Activated CD8-positive, alpha-beta memory T cell treated with anti-CD3 and anti-CD28 coated beads, Interleukin-2, amount 10 ng/mL, durations not matched to agents 7 days and 5 days (primary cell): ENCODE results near the gene SLC23A2. TPM values are rescaled to one million over a fixed set of nuclear protein-coding genes. Genes with fewer than 3 reads are reported as not detected.
"Not testable (repeated sequence)": the region's sequence is repeated elsewhere in the genome, so short reads cannot be mapped to it uniquely, and the experiment has no call there.

Experiments
- ATAC-seq: fragments of 150-1000 bp; cut with Tn5 transposase; one replicate; pipeline ENCODE4 v1.10.0; 2021; ENCODE audit warnings: moderate library complexity
- CTCF ChIA-PET: fragments of 350-600 bp; sonication (Branson Sonifier 250); formaldehyde crosslinking; loops from one replicate; lab custom pipeline; 2021; ENCODE audit warnings: antibody characterized with exemption; lab: Charles Lee
- DNase-seq: peaks from one replicate; pipeline ENCODE4 v3.0.0-alpha.2; 2020
- H3K27ac Mint-ChIP-seq: one replicate; pipeline ENCODE4 v1.8.0; 2021; ENCODE audit warnings: mild to moderate bottlenecking, mixed read lengths
- H3K27me3 Mint-ChIP-seq: one replicate; pipeline ENCODE4 v1.8.0; 2021; ENCODE audit warnings: mixed read lengths
- H3K36me3 Mint-ChIP-seq: one replicate; pipeline ENCODE4 v1.8.0; 2021; ENCODE audit warnings: mild to moderate bottlenecking, mixed read lengths
- H3K4me1 Mint-ChIP-seq: one replicate; pipeline ENCODE4 v1.8.0; 2021; ENCODE audit warnings: mixed read lengths
- H3K4me3 Mint-ChIP-seq: one replicate; pipeline ENCODE4 v1.8.0; 2021; ENCODE audit warnings: mild to moderate bottlenecking, moderate library complexity, mixed read lengths
- H3K9me3 Mint-ChIP-seq: one replicate; pipeline ENCODE4 v1.8.0; 2022; ENCODE audit warnings: low read depth, mixed read lengths
- total RNA-seq, 2 experiments: library from RNA; stranded (reverse); gene quantifications; one replicate each; pipeline ENCODE4 v1.2.3, GENCODE V29; 2021

The SLC23A2 gene
- total RNA-seq, 2 experiments from 2014 or later = 16.1 to 16.5 TPM

GRCh38 chr20:4881006-4881730, 120.1 kb downstream of the SLC23A2 start:
- H3K27ac Mint-ChIP-seq = no peak overlapping the region
- CTCF ChIA-PET = interaction anchor here (0.9 kb wide), 1 partner anchor 12 kb away, joined by 4 read pairs; no protein-coding TSS in a partner anchor
- H3K4me1 Mint-ChIP-seq = peaks cover 22% of the 10 kb centered on the region
- peaks cover 2% of the 10 kb centered on the region for H3K36me3 Mint-ChIP-seq
- no peaks in the 10 kb centered on the region for H3K27me3 Mint-ChIP-seq
- DNase-seq (no peak), ATAC-seq (no peak)
- no peaks in the 10 kb centered on the region for H3K9me3 Mint-ChIP-seq
- H3K4me3 Mint-ChIP-seq = no peak overlapping the region

GRCh38 chr20:4880051-4880450, 121.3 kb downstream of the SLC23A2 start:
- no peak overlapping the region for H3K27ac Mint-ChIP-seq
- H3K9me3 Mint-ChIP-seq = no peaks in the 10 kb centered on the region
- CTCF ChIA-PET = interaction anchor here (0.9 kb wide), 1 partner anchor 11 kb away, joined by 4 read pairs; no protein-coding TSS in a partner anchor
- no peak overlapping the region for H3K4me3 Mint-ChIP-seq
- ATAC-seq (no peak), DNase-seq (no peak)
- peaks cover 2% of the 10 kb centered on the region for H3K36me3 Mint-ChIP-seq
- H3K4me1 Mint-ChIP-seq = peaks cover 15% of the 10 kb centered on the region
- H3K27me3 Mint-ChIP-seq = no peaks in the 10 kb centered on the region

- H3K9me3 Mint-ChIP-seq, H3K36me3 Mint-ChIP-seq, H3K4me3 Mint-ChIP-seq, H3K27ac Mint-ChIP-seq, DNase-seq, CTCF ChIA-PET, ATAC-seq, H3K27me3 Mint-ChIP-seq: not testable (repeated sequence)
- peaks cover 15% of the 10 kb centered on the region for H3K4me1 Mint-ChIP-seq
Measured at GRCh38 chr20:4878099-4878498, 123.2 kb downstream of the SLC23A2 start.

- H3K36me3 Mint-ChIP-seq = peaks cover 2% of the 10 kb centered on the region
- CTCF ChIA-PET = interaction anchor here (1.0 kb wide), 1 partner anchor 117 kb away, joined by 3 read pairs; no protein-coding TSS in a partner anchor
- DNase-seq = no peak
- no peaks in the 10 kb centered on the region for H3K9me3 Mint-ChIP-seq
- ATAC-seq = no peak
- H3K4me1 Mint-ChIP-seq = peaks cover 13% of the 10 kb centered on the region
- no peak overlapping the region for H3K27ac Mint-ChIP-seq
- no peaks in the 10 kb centered on the region for H3K27me3 Mint-ChIP-seq
- no peak overlapping the region for H3K4me3 Mint-ChIP-seq
Measured at GRCh38 chr20:4876731-4877130, 124.6 kb downstream of the SLC23A2 start.

- DNase-seq (no peak), ATAC-seq (no peak)
- peaks cover 2% of the 10 kb centered on the region for H3K36me3 Mint-ChIP-seq
- no peak overlapping the region for H3K27ac Mint-ChIP-seq
- no peak overlapping the region for H3K4me3 Mint-ChIP-seq
- no peaks in the 10 kb centered on the region for H3K27me3 Mint-ChIP-seq
- H3K9me3 Mint-ChIP-seq = no peaks in the 10 kb centered on the region
- H3K4me1 Mint-ChIP-seq = peaks cover 8% of the 10 kb centered on the region
- CTCF ChIA-PET = no interaction called here
Measured at GRCh38 chr20:4876301-4876700, 125.0 kb downstream of the SLC23A2 start.

- ATAC-seq = no peak
- CTCF ChIA-PET = no interaction called here
- peaks cover 2% of the 10 kb centered on the region for H3K36me3 Mint-ChIP-seq
Measured at GRCh38 chr20:4875578-4876067, 125.7 kb downstream of the SLC23A2 start.

GRCh38 chr20:4873396-4873795, 127.9 kb downstream of the SLC23A2 start:
- H3K4me3 Mint-ChIP-seq = no peak overlapping the region
- no peak for ATAC-seq
- H3K27ac Mint-ChIP-seq = no peak overlapping the region
- no peak for DNase-seq
- peaks cover 2% of the 10 kb centered on the region for H3K4me1 Mint-ChIP-seq
- peaks cover 2% of the 10 kb centered on the region for H3K36me3 Mint-ChIP-seq
- H3K27me3 Mint-ChIP-seq = no peaks in the 10 kb centered on the region
- CTCF ChIA-PET = no interaction called here
- no peaks in the 10 kb centered on the region for H3K9me3 Mint-ChIP-seq

More at GRCh38 chr20:4875578-4876067, 125.7 kb downstream of the SLC23A2 start:
- H3K9me3 Mint-ChIP-seq = no peaks in the 10 kb centered on the region
- no peak for DNase-seq
- no peak overlapping the region for H3K27ac Mint-ChIP-seq
- H3K4me3 Mint-ChIP-seq = no peak overlapping the region
- H3K27me3 Mint-ChIP-seq = no peaks in the 10 kb centered on the region
- peaks cover 8% of the 10 kb centered on the region for H3K4me1 Mint-ChIP-seq

GRCh38 chr20:4871486-4871885, 129.8 kb downstream of the SLC23A2 start:
- no peak overlapping the region for H3K4me3 Mint-ChIP-seq
- H3K9me3 Mint-ChIP-seq = no peaks in the 10 kb centered on the region
- DNase-seq (no peak), ATAC-seq (no peak)
- H3K36me3 Mint-ChIP-seq = peaks cover 8% of the 10 kb centered on the region
- CTCF ChIA-PET = no interaction called here
- H3K27ac Mint-ChIP-seq = no peak overlapping the region
- no peaks in the 10 kb centered on the region for H3K27me3 Mint-ChIP-seq
- peaks cover 2% of the 10 kb centered on the region for H3K4me1 Mint-ChIP-seq

GRCh38 chr20:4870906-4871305, 130.4 kb downstream of the SLC23A2 start:
- Mint-ChIP-seq H3K27me3 (no peaks in the 10 kb centered on the region), H3K4me3 (no peak overlapping the region), H3K27ac (no peak overlapping the region), H3K36me3 (peaks cover 8% of the 10 kb centered on the region), H3K4me1 (peaks cover 2% of the 10 kb centered on the region), H3K9me3 (no peaks in the 10 kb centered on the region)
- DNase-seq (no peak), ATAC-seq (no peak)
- CTCF ChIA-PET = no interaction called here

- Mint-ChIP-seq H3K4me3 (no peak overlapping the region), H3K36me3 (peaks cover 8% of the 10 kb centered on the region), H3K27ac (no peak overlapping the region), H3K9me3 (no peaks in the 10 kb centered on the region), H3K27me3 (no peaks in the 10 kb centered on the region), H3K4me1 (peaks cover 2% of the 10 kb centered on the region)
- DNase-seq = no peak
- CTCF ChIA-PET = interaction anchor here (1.1 to 1.4 kb wide), 3 partner anchors 11 to 80 kb away, joined by 3 to 6 read pairs (median 4); no protein-coding TSS in a partner anchor
- no peak for ATAC-seq
Measured at GRCh38 chr20:4869290-4870193, 131.8 kb downstream of the SLC23A2 start.

GRCh38 chr20:4867051-4867450, 134.3 kb downstream of the SLC23A2 start:
- Mint-ChIP-seq H3K4me3 (no peak overlapping the region), H3K4me1 (peaks cover 2% of the 10 kb centered on the region), H3K27ac (no peak overlapping the region), H3K36me3 (peaks cover 7% of the 10 kb centered on the region), H3K9me3 (no peaks in the 10 kb centered on the region), H3K27me3 (no peaks in the 10 kb centered on the region)
- no peak for ATAC-seq
- DNase-seq = no peak
- CTCF ChIA-PET = no interaction called here

GRCh38 chr20:4866429-4866828, 134.9 kb downstream of the SLC23A2 start:
- no peaks in the 10 kb centered on the region for H3K27me3 Mint-ChIP-seq
- CTCF ChIA-PET = no interaction called here
- no peak overlapping the region for H3K27ac Mint-ChIP-seq
- ATAC-seq (no peak), DNase-seq (no peak)
- no peak overlapping the region for H3K4me3 Mint-ChIP-seq
- H3K36me3 Mint-ChIP-seq = peaks cover 11% of the 10 kb centered on the region
- H3K9me3 Mint-ChIP-seq = no peaks in the 10 kb centered on the region
- H3K4me1 Mint-ChIP-seq = peaks cover 2% of the 10 kb centered on the region

- Mint-ChIP-seq H3K9me3 (no peaks in the 10 kb centered on the region), H3K27me3 (no peaks in the 10 kb centered on the region), H3K4me3 (no peak overlapping the region), H3K4me1 (no peaks in the 10 kb centered on the region), H3K36me3 (peaks cover 16% of the 10 kb centered on the region), H3K27ac (no peak overlapping the region)
- CTCF ChIA-PET = no interaction called here
- no peak for DNase-seq
- ATAC-seq = no peak
Measured at GRCh38 chr20:4864311-4864752, 137.0 kb downstream of the SLC23A2 start.
